ENCODE results near the gene BRI3. TPM values are rescaled to one million over a fixed set of nuclear protein-coding genes. Genes with fewer than 3 reads are reported as not detected.

The BRI3 gene
- total RNA-seq, 1 donor from 2014 or later, result 359 TPM

DNA sequence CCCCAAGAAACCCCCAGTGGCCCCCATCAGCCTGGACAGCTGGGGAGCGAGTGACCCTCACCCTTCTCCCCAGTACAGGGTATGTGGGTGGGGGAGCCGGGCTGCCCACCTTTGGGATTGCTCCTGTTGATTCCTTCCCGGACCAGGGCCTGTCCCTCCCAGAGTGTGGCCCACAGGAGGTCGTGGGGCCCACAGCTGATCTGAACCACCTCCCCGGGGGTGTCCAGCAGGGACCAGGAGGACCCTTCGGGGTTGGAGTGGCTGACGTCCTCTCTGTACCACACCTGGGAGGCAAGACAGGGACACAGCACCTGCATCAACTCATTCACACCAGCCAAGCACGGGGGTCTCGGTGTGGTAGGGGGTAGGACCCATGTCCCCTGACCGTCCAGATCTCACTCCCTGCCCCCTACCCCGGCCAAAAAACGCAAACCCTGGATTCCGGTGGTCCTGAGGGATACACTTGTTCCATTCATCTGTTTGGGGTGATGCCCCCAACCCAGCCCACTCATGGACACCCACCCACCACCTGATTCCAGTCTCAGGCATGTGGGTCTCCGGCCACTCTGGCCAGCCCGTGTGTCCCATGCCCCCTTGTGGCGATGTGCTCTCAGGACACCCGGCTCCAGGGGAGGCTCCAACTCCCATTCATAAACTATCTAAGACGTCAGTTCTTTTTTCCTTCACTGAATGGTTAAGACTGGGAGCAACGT is 40.4 kb upstream of the BRI3 start:
- no peak for DNase-seq (ENCODE audit: low spot score)
- Mint-ChIP-seq H3K27me3 (ENCODE audit: low read depth) (no peaks in the 10 kb centered on the region), H3K9me3 (ENCODE audit: low read depth) (peaks cover 2% of the 10 kb centered on the region), H3K4me3 (ENCODE audit: unreplicated experiment) (no peak overlapping the region), H3K36me3 (ENCODE audit: low read depth) (peaks cover 15% of the 10 kb centered on the region), H3K4me1 (ENCODE audit: low read depth) (peaks cover 24% of the 10 kb centered on the region), H3K27ac (ENCODE audit: unreplicated experiment) (peak overlapping the region; percentile 78)
- TF ChIP-seq, protein P1, sequence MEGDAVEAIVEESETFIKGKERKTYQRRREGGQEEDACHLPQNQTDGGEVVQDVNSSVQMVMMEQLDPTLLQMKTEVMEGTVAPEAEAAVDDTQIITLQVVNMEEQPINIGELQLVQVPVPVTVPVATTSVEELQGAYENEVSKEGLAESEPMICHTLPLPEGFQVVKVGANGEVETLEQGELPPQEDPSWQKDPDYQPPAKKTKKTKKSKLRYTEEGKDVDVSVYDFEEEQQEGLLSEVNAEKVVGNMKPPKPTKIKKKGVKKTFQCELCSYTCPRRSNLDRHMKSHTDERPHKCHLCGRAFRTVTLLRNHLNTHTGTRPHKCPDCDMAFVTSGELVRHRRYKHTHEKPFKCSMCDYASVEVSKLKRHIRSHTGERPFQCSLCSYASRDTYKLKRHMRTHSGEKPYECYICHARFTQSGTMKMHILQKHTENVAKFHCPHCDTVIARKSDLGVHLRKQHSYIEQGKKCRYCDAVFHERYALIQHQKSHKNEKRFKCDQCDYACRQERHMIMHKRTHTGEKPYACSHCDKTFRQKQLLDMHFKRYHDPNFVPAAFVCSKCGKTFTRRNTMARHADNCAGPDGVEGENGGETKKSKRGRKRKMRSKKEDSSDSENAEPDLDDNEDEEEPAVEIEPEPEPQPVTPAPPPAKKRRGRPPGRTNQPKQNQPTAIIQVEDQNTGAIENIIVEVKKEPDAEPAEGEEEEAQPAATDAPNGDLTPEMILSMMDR (IDR thresholded peaks at IDR 0.05), result peak; percentile 85

- no peak for DNase-seq (ENCODE audit: low spot score)
- peaks cover 15% of the 10 kb centered on the region for H3K36me3 Mint-ChIP-seq (ENCODE audit: low read depth)
- H3K27me3 Mint-ChIP-seq (ENCODE audit: low read depth), result no peaks in the 10 kb centered on the region
- no peak overlapping the region for H3K4me3 Mint-ChIP-seq (ENCODE audit: unreplicated experiment)
- TF ChIP-seq, protein P1 (IDR thresholded peaks at IDR 0.05), result peak; percentile 33
- peaks cover 2% of the 10 kb centered on the region for H3K9me3 Mint-ChIP-seq (ENCODE audit: low read depth)
- no peak overlapping the region for H3K27ac Mint-ChIP-seq (ENCODE audit: unreplicated experiment)
- H3K4me1 Mint-ChIP-seq (ENCODE audit: low read depth), result peaks cover 24% of the 10 kb centered on the region
These were observed 39.7 kb upstream of the BRI3 start for GRCh38 chr7:98241674-98242241.

GRCh38 chr7:98242342-98242741 is 39.1 kb upstream of the BRI3 start:
- Mint-ChIP-seq H3K4me3 (ENCODE audit: unreplicated experiment) (no peak overlapping the region), H3K27ac (ENCODE audit: unreplicated experiment) (no peak overlapping the region), H3K4me1 (ENCODE audit: low read depth) (peaks cover 24% of the 10 kb centered on the region), H3K9me3 (ENCODE audit: low read depth) (peaks cover 2% of the 10 kb centered on the region), H3K36me3 (ENCODE audit: low read depth) (peaks cover 15% of the 10 kb centered on the region), H3K27me3 (ENCODE audit: low read depth) (no peaks in the 10 kb centered on the region)
- no peak for DNase-seq (ENCODE audit: low spot score)
- TF ChIP-seq, protein P1 (IDR thresholded peaks at IDR 0.05), result no peak

- no peak overlapping the region for H3K27ac Mint-ChIP-seq (ENCODE audit: unreplicated experiment)
- H3K27me3 Mint-ChIP-seq (ENCODE audit: low read depth), result no peaks in the 10 kb centered on the region
- peaks cover 13% of the 10 kb centered on the region for H3K36me3 Mint-ChIP-seq (ENCODE audit: low read depth)
- no peak overlapping the region for H3K4me3 Mint-ChIP-seq (ENCODE audit: unreplicated experiment)
- DNase-seq (ENCODE audit: low spot score), result no peak
- TF ChIP-seq, protein P1 (IDR thresholded peaks at IDR 0.05), result no peak
- H3K4me1 Mint-ChIP-seq (ENCODE audit: low read depth), result peaks cover 24% of the 10 kb centered on the region
- peaks cover 2% of the 10 kb centered on the region for H3K9me3 Mint-ChIP-seq (ENCODE audit: low read depth)
These were observed 38.6 kb upstream of the BRI3 start for GRCh38 chr7:98242934-98243333.

DNA sequence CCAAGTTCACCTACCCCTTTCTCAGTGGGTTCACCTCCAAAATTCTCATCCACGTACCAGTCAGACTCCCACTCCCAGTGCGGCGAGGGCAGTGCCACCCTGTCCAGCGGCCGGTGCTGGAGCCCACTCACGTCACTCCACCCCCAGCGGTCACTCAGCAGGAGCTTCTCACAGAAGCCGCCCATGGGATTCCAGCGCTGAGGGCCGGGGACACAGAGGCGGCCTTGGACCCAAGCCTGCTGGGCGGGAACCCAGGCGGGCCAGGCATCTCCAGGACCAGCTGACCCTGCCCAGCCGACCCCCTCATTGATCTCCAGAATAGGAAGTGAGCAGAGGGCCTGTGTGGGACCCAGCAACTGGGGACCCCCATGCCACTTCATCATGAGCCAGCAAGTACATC is 36.6 kb upstream of the BRI3 start:
- H3K9me3 Mint-ChIP-seq (ENCODE audit: low read depth), result no peaks in the 10 kb centered on the region
- TF ChIP-seq, protein P1 (IDR thresholded peaks at IDR 0.05), result no peak
- H3K27ac Mint-ChIP-seq (ENCODE audit: unreplicated experiment), result no peak overlapping the region
- peaks cover 9% of the 10 kb centered on the region for H3K4me1 Mint-ChIP-seq (ENCODE audit: low read depth)
- no peak for DNase-seq (ENCODE audit: low spot score)
- H3K36me3 Mint-ChIP-seq (ENCODE audit: low read depth), result peaks cover 6% of the 10 kb centered on the region
- no peak overlapping the region for H3K4me3 Mint-ChIP-seq (ENCODE audit: unreplicated experiment)
- no peaks in the 10 kb centered on the region for H3K27me3 Mint-ChIP-seq (ENCODE audit: low read depth)
